Activated B cell treated with CpG ODN at 0.5 μM for 24 hours (primary cell): ENCODE results near the gene ZIC4. TPM values are rescaled to one million over a fixed set of nuclear protein-coding genes. Genes with fewer than 3 reads are reported as not detected.

ENCODE experiments used
- ATAC-seq: fragments of 200-7000 bp; cut with Tn5 transposase; one replicate; pipeline ENCODE4 v1.10.0; 2021; ENCODE audit warnings: low read depth, mild to moderate bottlenecking, moderate library complexity
- CTCF ChIA-PET: fragments of 350-600 bp; sonication (Branson Sonifier 250); formaldehyde crosslinking; loops from one replicate; lab custom pipeline; 2021; ENCODE audit warnings: antibody characterized with exemption; lab: Charles Lee
- POLR2A ChIA-PET: fragments of 350-600 bp; sonication (Branson Sonifier 250); formaldehyde crosslinking; loops from one replicate; lab custom pipeline; 2021; ENCODE audit warnings: antibody characterized with exemption; lab: Charles Lee
- DNase-seq: peaks from one replicate; pipeline ENCODE4 v3.0.0; 2022
- H3K27ac Mint-ChIP-seq: one replicate; pipeline ENCODE4 v1.8.0; 2020; ENCODE audit warnings: mixed read lengths
- H3K27me3 Mint-ChIP-seq: one replicate; pipeline ENCODE4 v1.8.0; 2021; ENCODE audit warnings: mixed read lengths
- H3K36me3 Mint-ChIP-seq: one replicate; pipeline ENCODE4 v1.8.0; 2021; ENCODE audit warnings: low read depth, mixed read lengths
- H3K4me1 Mint-ChIP-seq: one replicate; pipeline ENCODE4 v1.8.0; 2021; ENCODE audit warnings: mixed read lengths
- H3K4me3 Mint-ChIP-seq: one replicate; pipeline ENCODE4 v1.8.0; 2020; ENCODE audit warnings: mild to moderate bottlenecking, mixed read lengths
- H3K9me3 Mint-ChIP-seq: one replicate; pipeline ENCODE4 v1.8.0; 2020; ENCODE audit warnings: mixed read lengths
- intact Hi-C: fragments of 100-400 bp; cut with micrococcal nuclease; formaldehyde crosslinking; loops from one replicate; pipeline ENCODE4 v1.15.1; 2024
- total RNA-seq: library from RNA; stranded (reverse); gene quantifications from 2 replicates; pipeline ENCODE4 v1.2.3, GENCODE V29; 2022
- TF ChIP-seq, protein P1 (sequence below): fragments of 200-600 bp; IDR thresholded peaks from one replicate; pipeline ENCODE4 v1.8.0; 2022; ENCODE audit warnings: antibody characterized with exemption, mild to moderate bottlenecking

The ZIC4 gene
- total RNA-seq, 1 donor from 2014 or later = not detected

GRCh38 chr3:147361454-147362420, 44.6 kb downstream of the ZIC4 start:
- CTCF ChIA-PET = no interaction called here
- Mint-ChIP-seq H3K27me3 (peaks cover 59% of the 10 kb centered on the region), H3K27ac (no peak overlapping the region), H3K9me3 (peaks cover 3% of the 10 kb centered on the region), H3K36me3 (no peaks in the 10 kb centered on the region), H3K4me3 (no peak overlapping the region), H3K4me1 (no peaks in the 10 kb centered on the region)
- DNase-seq (no peak), ATAC-seq (no peak)
- POLR2A ChIA-PET = no interaction called here
- TF ChIP-seq, protein P1, sequence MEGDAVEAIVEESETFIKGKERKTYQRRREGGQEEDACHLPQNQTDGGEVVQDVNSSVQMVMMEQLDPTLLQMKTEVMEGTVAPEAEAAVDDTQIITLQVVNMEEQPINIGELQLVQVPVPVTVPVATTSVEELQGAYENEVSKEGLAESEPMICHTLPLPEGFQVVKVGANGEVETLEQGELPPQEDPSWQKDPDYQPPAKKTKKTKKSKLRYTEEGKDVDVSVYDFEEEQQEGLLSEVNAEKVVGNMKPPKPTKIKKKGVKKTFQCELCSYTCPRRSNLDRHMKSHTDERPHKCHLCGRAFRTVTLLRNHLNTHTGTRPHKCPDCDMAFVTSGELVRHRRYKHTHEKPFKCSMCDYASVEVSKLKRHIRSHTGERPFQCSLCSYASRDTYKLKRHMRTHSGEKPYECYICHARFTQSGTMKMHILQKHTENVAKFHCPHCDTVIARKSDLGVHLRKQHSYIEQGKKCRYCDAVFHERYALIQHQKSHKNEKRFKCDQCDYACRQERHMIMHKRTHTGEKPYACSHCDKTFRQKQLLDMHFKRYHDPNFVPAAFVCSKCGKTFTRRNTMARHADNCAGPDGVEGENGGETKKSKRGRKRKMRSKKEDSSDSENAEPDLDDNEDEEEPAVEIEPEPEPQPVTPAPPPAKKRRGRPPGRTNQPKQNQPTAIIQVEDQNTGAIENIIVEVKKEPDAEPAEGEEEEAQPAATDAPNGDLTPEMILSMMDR = no peak
- intact Hi-C loops = no loop called here

DNA sequence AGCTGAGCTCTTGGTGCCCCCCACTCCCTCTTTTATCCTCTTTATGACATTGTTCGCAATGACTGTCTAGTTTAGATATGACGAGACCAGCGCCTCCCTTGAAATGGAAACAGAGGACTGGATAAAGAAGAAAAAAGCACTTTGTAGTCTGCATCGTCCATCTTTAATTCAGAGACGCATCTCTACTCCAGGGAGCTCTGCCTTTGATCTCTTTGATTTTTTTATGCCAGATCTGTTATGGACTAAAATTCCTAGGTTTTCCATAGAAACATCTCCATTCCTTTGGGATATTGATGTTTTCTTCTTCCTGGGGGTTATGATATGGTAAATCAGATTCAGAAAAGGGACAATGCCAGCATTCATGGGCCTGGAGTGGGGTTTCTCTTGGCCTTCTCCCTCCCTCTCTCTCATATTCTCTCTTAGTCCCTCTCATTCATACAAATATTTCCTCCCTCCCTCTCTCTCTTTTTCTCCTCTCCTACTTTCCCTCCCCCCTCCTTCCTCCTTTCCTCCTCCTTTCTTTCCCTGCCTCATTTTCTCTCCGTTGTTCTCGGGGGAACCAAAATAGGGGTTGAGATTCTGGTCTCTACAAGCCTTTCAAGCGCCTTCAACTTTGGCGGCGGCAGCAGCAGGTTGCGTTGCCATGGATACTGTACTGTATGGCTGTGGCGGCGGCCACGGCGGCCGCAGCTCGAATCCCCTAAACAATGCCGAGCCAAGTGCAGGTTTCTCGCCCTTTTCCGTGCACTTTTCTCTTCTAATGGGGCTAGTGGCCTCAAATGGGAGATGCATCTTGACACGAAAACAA, 45.5 kb downstream of the ZIC4 start:
- Mint-ChIP-seq H3K4me3 (no peak overlapping the region), H3K4me1 (no peaks in the 10 kb centered on the region), H3K9me3 (peaks cover 3% of the 10 kb centered on the region), H3K36me3 (no peaks in the 10 kb centered on the region), H3K27ac (no peak overlapping the region), H3K27me3 (peaks cover 68% of the 10 kb centered on the region)
- DNase-seq = no peak
- ChIA-PET CTCF (no interaction called here), POLR2A (no interaction called here)
- no peak for ATAC-seq
- intact Hi-C loops = no loop called here
- TF ChIP-seq, protein P1 = no peak

- intact Hi-C loops = no loop called here
- Mint-ChIP-seq H3K27me3 (peaks cover 73% of the 10 kb centered on the region), H3K4me3 (no peak overlapping the region), H3K36me3 (no peaks in the 10 kb centered on the region), H3K9me3 (peaks cover 3% of the 10 kb centered on the region), H3K27ac (no peak overlapping the region), H3K4me1 (no peaks in the 10 kb centered on the region)
- TF ChIP-seq, protein P1 = no peak
- ChIA-PET CTCF (no interaction called here), POLR2A (interaction anchor here (0.5 kb wide), 1 partner anchor 49 kb away, joined by 10 read pairs; the partner anchor contains the start of gene ZIC1)
- ATAC-seq = no peak
- no peak for DNase-seq
Observed at GRCh38 chr3:147360051-147360439, 46.3 kb downstream of the ZIC4 start.

GRCh38 chr3:147359177-147360050, 46.9 kb downstream of the ZIC4 start:
- no peaks in the 10 kb centered on the region for H3K36me3 Mint-ChIP-seq
- intact Hi-C loops = no loop called here
- H3K27ac Mint-ChIP-seq = no peak overlapping the region
- H3K4me3 Mint-ChIP-seq = no peak overlapping the region
- H3K9me3 Mint-ChIP-seq = peaks cover 3% of the 10 kb centered on the region
- no peaks in the 10 kb centered on the region for H3K4me1 Mint-ChIP-seq
- CTCF ChIA-PET = no interaction called here
- POLR2A ChIA-PET = interaction anchor here (0.5 kb wide), 1 partner anchor 50 kb away, joined by 10 read pairs; the partner anchor contains the start of gene ZIC1
- TF ChIP-seq, protein P1 = no peak
- peaks cover 74% of the 10 kb centered on the region for H3K27me3 Mint-ChIP-seq
- DNase-seq = no peak
- ATAC-seq = no peak
